Activated CD8-positive, alpha-beta memory T cell treated with anti-CD3 and anti-CD28 coated beads for 48 hours (primary cell): ENCODE results near the gene KIF14.
"Not testable (repeated sequence)": the region's sequence is repeated elsewhere in the genome, so short reads cannot be mapped to it uniquely, and the experiment has no call there.

Experiments
- DNase-seq, 3 experiments: peaks; one replicate each; pipeline ENCODE4 v3.0.0-alpha.2; 2020; ENCODE audit warnings: low read depth in 2 of 3, low spot score in 2 of 3

Gene KIF14

GRCh38 chr1:200542162-200542561 lies 78.4 kb downstream of the KIF14 start:
- DNase-seq, result no peak

- no peak for DNase-seq
Measured at GRCh38 chr1:200540281-200540680, 80.3 kb downstream of the KIF14 start.

DNA sequence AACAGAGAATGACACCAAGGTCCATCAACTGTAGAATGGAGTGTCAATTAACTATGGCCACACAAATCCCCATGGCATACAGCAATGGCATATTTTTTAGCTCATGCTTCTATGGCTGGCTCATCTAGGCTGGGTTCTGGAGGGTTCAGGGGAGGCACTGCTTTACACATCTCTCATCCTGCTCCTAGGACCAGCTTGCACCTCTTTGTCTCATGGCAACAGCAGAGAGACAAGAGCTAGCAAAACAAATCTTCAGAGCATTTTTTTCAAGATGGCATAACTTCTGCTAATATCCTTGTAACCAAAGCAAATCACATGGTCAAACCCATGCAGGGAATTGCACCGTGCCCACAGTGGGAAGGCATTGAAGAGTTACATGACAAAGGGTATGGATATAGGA lies 82.4 kb downstream of the KIF14 start:
- no peak for DNase-seq

GRCh38 chr1:200535605-200536004 lies 84.9 kb downstream of the KIF14 start:
- DNase-seq, result no peak

DNA sequence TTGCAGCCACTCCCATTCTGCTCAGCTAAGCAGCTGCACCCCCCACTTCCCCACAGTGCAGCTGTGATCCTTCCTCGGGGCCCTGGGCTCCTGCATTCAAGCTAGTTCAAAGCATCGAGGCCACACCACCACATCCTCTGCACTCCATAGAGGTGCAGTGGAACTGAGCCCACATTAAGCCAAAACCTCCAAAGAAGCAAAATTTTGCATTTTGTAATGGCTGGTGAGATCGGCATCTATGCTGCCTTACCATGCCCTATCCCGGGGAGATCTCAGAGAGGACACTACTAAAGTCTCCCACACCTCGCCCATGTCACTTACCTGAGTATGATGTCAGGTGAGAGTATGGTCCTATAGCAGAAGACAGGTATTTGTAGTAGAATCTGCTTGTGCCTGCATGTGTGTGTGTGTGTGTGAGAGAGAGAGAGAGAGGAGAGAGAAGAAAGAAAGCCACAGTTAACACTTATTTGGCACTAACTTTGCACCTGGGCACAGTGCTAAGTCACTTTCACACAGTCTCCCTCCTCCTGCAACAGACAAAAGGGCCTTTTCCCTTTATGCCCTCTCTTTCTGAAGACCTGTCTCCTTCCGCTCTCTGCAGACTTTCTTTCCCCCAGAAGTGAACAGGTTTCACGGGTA lies 89.8 kb downstream of the KIF14 start:
- no peak for DNase-seq

GRCh38 chr1:200528858-200529606 lies 91.5 kb downstream of the KIF14 start:
- DNase-seq, result no peak

- no peak for DNase-seq
Measured at GRCh38 chr1:200527670-200528069, 92.9 kb downstream of the KIF14 start.

GRCh38 chr1:200526709-200527612 lies 93.6 kb downstream of the KIF14 start:
- DNase-seq, result no peak

DNA sequence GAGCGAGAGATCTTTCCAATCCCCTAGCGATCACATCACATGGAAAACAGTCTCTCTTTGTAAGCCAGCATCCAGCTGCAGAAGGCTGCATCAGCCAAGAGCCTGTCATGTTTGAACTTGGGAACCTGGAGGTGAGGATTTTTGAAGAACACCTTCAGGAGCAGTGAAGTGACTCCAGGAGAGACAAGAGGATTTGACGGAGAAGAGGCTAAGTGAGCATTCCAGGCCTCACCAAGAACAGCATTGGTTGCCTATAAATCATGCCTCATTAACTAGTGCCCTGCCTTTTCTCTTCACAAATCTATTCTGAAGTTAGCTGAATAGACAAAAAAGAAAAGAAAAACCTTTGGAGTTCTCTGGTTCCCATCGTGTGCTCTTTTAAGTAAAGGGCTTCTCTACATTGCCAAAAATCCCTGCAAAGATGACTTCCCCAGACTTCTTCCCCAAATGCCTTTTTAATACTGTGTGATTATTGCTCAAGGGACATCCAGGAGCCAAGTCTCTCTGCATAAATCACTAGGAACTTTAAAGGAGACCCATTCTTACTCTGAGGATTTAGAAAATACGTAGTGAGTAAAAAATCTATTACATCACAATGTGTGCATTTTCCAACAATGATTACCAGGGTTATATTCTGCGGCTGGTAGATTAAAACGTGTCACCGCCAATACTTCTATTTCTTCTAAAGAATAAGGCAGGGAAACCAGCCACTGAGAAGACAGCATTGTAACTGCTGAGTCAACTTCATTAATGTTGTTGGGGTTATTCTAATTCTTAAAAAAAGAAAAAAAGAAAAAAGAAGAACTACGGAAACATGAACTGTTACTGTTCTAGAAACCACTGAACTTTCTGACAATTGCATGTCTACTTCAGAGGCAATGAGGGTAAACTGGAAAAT lies 95.2 kb downstream of the KIF14 start:
- no peak for DNase-seq

DNA sequence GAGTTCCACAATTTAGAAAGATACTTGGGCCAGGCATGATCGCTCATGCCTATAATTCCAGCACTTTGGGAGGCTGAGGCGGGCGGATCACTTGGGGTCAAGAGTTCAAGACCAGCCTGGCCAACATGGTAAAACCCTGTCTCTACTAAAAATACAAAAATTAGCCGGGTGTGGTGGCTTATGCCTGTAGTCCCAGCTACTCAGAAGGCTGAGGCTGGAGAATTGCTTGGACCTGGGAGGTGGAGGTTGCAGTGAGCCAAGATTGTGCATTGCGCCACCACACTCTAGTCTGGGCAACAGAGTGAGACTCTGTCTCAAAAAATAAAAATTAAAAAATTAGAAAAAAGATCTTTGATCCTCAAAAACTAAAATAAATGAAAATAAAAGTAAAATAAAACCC lies 96.0 kb downstream of the KIF14 start:
- DNase-seq, result not testable (repeated sequence)

- no peak for DNase-seq
Measured at GRCh38 chr1:200524092-200524491, 96.5 kb downstream of the KIF14 start.

DNA sequence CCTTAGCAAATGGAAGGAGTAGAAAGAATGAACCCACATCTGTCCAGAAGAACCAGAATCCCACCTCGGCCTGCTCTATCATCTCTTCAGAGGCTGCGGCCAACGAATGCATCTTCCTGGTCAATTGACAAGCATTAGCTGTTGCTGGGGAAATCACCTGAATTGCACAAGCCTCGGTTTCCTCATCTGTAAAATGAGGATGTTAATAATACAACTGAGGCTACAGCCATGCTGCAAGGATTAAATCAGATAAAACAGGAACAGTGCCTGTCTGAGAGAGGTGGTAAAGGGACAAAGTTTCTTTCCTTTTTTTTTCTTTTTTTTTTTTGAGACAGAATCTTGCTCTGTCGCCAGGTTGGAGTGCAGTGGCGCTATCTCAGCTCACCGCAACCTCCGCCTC lies 99.8 kb downstream of the KIF14 start:
- no peak for DNase-seq

- no peak for DNase-seq
Measured at GRCh38 chr1:200518524-200518923, 102.0 kb downstream of the KIF14 start.

- DNase-seq, result no peak
Measured at GRCh38 chr1:200512191-200512590, 108.4 kb downstream of the KIF14 start.

- peak in 2 of 3 experiments; percentile 17 to 47 for DNase-seq
Measured at GRCh38 chr1:200510228-200510623, 110.3 kb downstream of the KIF14 start.

DNA sequence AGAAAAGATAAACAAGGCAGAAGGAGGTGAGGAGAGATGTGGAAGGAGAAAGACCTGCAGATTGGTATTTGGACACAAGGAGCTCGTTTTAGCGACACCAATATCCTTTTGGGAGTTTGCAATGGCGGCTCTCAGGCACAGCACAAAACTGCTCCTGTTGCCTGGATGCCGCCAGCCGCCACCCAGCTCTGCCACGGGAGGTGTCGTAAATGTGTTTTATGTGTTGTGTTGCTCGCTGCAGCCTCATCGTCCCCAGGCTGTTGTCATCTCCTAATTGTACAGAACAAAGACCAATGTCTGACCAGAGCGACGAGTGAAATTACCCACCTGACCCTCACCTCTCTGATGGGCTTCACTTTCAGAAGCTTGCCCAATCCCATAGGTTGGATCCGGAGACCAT lies 114.1 kb downstream of the KIF14 start:
- DNase-seq, result no peak

DNA sequence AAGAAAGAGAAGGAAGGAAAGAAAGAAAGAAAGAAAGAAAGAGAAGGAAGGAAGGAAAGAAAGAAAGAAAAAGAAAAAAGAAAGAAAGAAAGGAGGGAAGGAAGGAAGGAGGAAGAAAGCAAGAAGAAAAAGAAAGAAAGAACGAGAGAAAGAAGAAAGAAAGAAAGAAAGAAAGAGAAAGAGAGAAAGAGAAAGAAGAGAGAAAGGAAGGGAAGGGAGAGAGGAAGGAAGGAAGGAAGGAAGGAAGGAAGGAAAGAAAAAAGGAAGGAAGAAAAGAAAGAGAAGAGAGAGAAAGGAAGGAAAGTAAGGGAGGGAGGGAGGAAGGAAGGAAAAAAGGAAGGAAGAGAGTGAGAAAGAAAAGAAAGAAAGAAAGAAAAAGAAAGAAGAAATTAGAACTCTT lies 115.3 kb downstream of the KIF14 start:
- no peak for DNase-seq
